ENCODE results near the gene TARBP2. TPM values are rescaled to one million over a fixed set of nuclear protein-coding genes. Genes with fewer than 3 reads are reported as not detected.

Gene TARBP2
- total RNA-seq, 4 donors from 2014 or later: 19.6 to 26.0 (median 22.3) TPM

DNA sequence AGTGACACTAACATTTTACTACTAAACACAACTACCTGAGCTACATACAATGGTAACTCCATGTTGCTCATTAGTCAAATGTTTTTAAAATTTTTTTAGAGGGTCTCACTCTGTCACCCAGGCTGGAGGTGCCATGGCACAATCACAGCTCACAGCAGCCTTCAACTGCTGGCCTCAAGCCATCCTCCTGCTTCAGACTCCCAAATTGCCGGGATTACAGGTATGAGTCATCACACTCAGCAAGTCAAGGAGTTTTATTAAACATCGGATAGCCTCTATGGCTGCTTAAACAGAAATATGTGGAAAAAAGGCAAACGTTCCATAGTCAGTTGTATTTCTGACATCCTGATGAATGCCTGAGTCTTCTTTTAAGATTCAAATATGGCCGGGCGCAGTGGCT is 17.3 kb downstream of the TARBP2 start:
- DNase-seq (ENCODE audit: low spot score) (no peak), ATAC-seq (ENCODE audit: low FRiP score) (no peak)
- TF ChIP-seq CTCF (IDR thresholded peaks at IDR 0.05): no peak

GRCh38 chr12:53523131-53523530 is 22.0 kb downstream of the TARBP2 start:
- no peak for ATAC-seq (ENCODE audit: low FRiP score)
- DNase-seq (ENCODE audit: low spot score): no peak
- TF ChIP-seq CTCF (IDR thresholded peaks at IDR 0.05): no peak

GRCh38 chr12:53524476-53524875 is 23.4 kb downstream of the TARBP2 start:
- TF ChIP-seq CTCF (IDR thresholded peaks at IDR 0.05): no peak
- DNase-seq (ENCODE audit: low spot score) (no peak), ATAC-seq (ENCODE audit: low FRiP score) (no peak)

GRCh38 chr12:53530061-53530460 is 29.0 kb downstream of the TARBP2 start:
- no peak for TF ChIP-seq CTCF (IDR thresholded peaks at IDR 0.05)
- ATAC-seq (ENCODE audit: low FRiP score): no peak
- no peak for DNase-seq (ENCODE audit: low spot score)

DNA sequence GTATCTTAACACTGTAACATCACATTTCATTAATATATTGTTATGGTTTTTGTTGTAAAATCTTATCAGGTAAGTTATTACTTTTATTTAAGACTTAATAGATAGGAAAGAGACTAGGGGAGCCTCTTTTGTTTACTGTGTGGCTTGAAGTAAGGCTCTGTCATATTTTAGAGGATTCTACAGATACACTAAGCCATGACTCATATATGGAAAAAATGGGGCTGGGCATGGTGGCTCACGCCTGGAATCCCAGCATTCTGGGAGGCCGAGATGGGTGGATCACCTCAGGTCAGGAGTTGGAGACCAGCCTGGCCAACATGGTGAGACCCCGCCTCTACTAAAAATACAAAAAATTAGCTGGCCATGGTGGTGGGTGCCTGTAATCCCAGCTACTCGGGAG is 29.8 kb downstream of the TARBP2 start:
- ATAC-seq (ENCODE audit: low FRiP score): no peak
- DNase-seq (ENCODE audit: low spot score): no peak
- TF ChIP-seq CTCF (IDR thresholded peaks at IDR 0.05): no peak

- peak; percentile 27 for ATAC-seq (ENCODE audit: low FRiP score)
Measured at GRCh38 chr12:53532021-53532420, 30.9 kb downstream of the TARBP2 start.

More at GRCh38 chr12:53532021-53532420, 30.9 kb downstream of the TARBP2 start:
- no peak for TF ChIP-seq CTCF (IDR thresholded peaks at IDR 0.05)
- no peak for DNase-seq (ENCODE audit: low spot score)
